Smooth muscle cell (in vitro differentiated cells): ENCODE measurements around the gene TIMM50. TPM values are rescaled to one million over a fixed set of nuclear protein-coding genes. Genes with fewer than 3 reads are reported as not detected.
"Not testable (repeated sequence)": the region's sequence is repeated elsewhere in the genome, so short reads cannot be mapped to it uniquely, and the experiment has no call there.

Experiments used
- DNase-seq: peaks from one replicate; lab custom pipeline; 2025; ENCODE audit not compliant: unreplicated experiment; lab: John Stamatoyannopoulos, UW
- H2AFZ ChIP-seq: fragments of 200-600 bp; sonication (generic); 2 replicates; pipeline ENCODE4 v1.6.0; 2016; ENCODE audit warnings: antibody characterized with exemption, low read depth, mild to moderate bottlenecking
- H3F3A ChIP-seq: fragments of 200-600 bp; sonication (generic); 2 replicates; pipeline ENCODE4 v1.6.0; 2017; ENCODE audit warnings: antibody characterized with exemption, low read depth
- H3K27ac ChIP-seq: fragments of 200-600 bp; sonication (generic); 2 replicates; pipeline ENCODE4 v1.5.1; 2016; ENCODE audit warnings: low read depth, mild to moderate bottlenecking
- H3K27me3 ChIP-seq: fragments of 200-600 bp; sonication (generic); 2 replicates; pipeline ENCODE4 v1.6.1; 2016; ENCODE audit warnings: low read depth, mild to moderate bottlenecking
- H3K36me3 ChIP-seq: fragments of 200-600 bp; sonication (generic); 2 replicates; pipeline ENCODE4 v1.5.1; 2016; ENCODE audit warnings: low read depth
- H3K4me1 ChIP-seq: fragments of 200-600 bp; sonication (generic); 2 replicates; pipeline ENCODE4 v1.5.1; 2016; ENCODE audit warnings: low read depth
- H3K4me2 ChIP-seq: fragments of 200-600 bp; sonication (generic); 2 replicates; pipeline ENCODE4 v1.6.0; 2016; ENCODE audit warnings: mild to moderate bottlenecking
- H3K4me3 ChIP-seq: fragments of 200-600 bp; sonication (generic); 2 replicates; pipeline ENCODE4 v1.5.1; 2016; ENCODE audit warnings: mild to moderate bottlenecking
- H3K79me2 ChIP-seq: fragments of 200-600 bp; sonication (generic); 2 replicates; pipeline ENCODE4 v1.6.0; 2016; ENCODE audit warnings: low read depth, mild to moderate bottlenecking
- H3K9ac ChIP-seq: fragments of 200-600 bp; sonication (generic); 2 replicates; pipeline ENCODE4 v1.6.0; 2016; ENCODE audit warnings: low read depth
- H3K9me3 ChIP-seq: fragments of 200-600 bp; sonication (generic); replicated peaks from 2 replicates; pipeline ENCODE4 v1.5.1; 2016; ENCODE audit warnings: low read depth
- H4K20me1 ChIP-seq: fragments of 200-600 bp; sonication (generic); 2 replicates; pipeline ENCODE4 v1.6.0; 2016; ENCODE audit warnings: low read depth
- WGBS: methylation state at CpG from one replicate; pipeline ENCODE4 v1.1.7; 2016; ENCODE audit warnings: low lambda C conversion rate; 5-methylcytosine and 5-hydroxymethylcytosine counted together
- polyA plus RNA-seq: library from polyadenylated mRNA; unstranded; fragments of >200 nt; fragmentation: Nextera tagmentation; extraction: Ambion mirVana; gene quantifications from 2 replicates; pipeline ENCODE4 v1.2.1, GENCODE V29; 2016
- total RNA-seq: library from RNA; depleted of rRNA; stranded (reverse); fragments of >200 nt; gene quantifications from 2 replicates; pipeline ENCODE4 v1.2.3, GENCODE V29; 2014
- TF ChIP-seq, protein P1 (sequence below): fragments of 200-600 bp; sonication (generic); IDR thresholded peaks from 2 replicates; pipeline ENCODE4 v1.5.1; 2017; ENCODE audit warnings: borderline replicate concordance, mild to moderate bottlenecking, antibody characterized with exemption; ENCODE audit not compliant: insufficient read depth, poor library complexity, severe bottlenecking

Gene TIMM50
- total and polyA plus RNA-seq, 2 experiments from 2014 or later: 66.1 to 108 TPM

DNA sequence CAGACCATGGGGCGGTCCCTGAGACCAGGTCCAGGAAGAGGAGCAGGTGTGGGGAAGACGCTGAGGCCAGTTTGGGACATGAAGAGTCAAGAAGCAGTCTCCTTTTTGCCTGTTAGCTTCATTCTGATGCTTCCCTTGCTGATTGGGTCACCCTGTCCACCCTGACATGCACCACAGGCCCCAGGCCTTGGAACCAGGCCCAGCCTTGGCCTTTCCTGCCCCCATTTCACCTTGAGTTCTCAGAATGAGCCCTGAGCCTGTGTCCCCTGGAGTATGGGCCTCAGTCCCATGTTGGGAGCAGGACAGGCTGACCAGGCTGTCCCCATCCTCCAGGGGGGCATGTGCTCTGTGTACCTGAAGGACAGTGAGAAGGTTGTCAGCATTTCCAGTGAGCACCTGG lies 4.9 kb upstream of the TIMM50 start:
- no peak overlapping the region for H3K9ac ChIP-seq
- 100% methylated on average over 2 of the region's 2 CpGs for WGBS
- peaks cover 12% of the 10 kb centered on the region for H4K20me1 ChIP-seq
- H3F3A ChIP-seq: peaks cover 9% of the 10 kb centered on the region
- TF ChIP-seq, protein P1, sequence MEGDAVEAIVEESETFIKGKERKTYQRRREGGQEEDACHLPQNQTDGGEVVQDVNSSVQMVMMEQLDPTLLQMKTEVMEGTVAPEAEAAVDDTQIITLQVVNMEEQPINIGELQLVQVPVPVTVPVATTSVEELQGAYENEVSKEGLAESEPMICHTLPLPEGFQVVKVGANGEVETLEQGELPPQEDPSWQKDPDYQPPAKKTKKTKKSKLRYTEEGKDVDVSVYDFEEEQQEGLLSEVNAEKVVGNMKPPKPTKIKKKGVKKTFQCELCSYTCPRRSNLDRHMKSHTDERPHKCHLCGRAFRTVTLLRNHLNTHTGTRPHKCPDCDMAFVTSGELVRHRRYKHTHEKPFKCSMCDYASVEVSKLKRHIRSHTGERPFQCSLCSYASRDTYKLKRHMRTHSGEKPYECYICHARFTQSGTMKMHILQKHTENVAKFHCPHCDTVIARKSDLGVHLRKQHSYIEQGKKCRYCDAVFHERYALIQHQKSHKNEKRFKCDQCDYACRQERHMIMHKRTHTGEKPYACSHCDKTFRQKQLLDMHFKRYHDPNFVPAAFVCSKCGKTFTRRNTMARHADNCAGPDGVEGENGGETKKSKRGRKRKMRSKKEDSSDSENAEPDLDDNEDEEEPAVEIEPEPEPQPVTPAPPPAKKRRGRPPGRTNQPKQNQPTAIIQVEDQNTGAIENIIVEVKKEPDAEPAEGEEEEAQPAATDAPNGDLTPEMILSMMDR: no peak
- no peak for DNase-seq
- no peak overlapping the region for H2AFZ ChIP-seq
- peaks cover 7% of the 10 kb centered on the region for H3K4me1 ChIP-seq
- peaks cover under 1% of the 10 kb centered on the region for H3K79me2 ChIP-seq
- H3K36me3 ChIP-seq: no peaks in the 10 kb centered on the region
- H3K4me2 ChIP-seq: no peak overlapping the region
- H3K4me3 ChIP-seq: no peak overlapping the region
- H3K9me3 ChIP-seq: no peaks in the 10 kb centered on the region
- no peaks in the 10 kb centered on the region for H3K27me3 ChIP-seq
- H3K27ac ChIP-seq: no peak overlapping the region

DNA sequence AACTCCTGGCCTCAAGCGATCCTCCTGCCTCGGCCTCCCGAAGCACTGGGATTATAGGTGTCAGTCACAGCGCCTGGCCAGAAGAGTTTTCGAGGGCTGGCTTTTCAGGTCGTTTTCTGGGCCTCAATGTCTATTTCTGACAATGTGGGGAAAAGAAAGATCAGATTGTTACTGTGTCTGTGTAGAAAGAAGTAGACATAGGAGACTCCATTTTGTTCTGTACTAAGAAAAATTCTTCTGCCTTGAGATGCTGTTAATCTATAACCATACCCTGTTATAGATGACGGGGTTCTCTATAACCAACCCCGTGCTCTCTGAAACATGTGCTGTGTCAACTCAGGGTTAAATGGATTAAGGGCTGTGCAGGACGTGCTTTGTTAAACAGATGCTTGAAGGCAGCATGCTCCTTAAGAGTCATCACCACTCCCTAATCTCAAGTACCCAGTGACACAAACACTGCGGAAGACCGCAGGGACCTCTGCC lies 1.3 kb upstream of the TIMM50 start:
- not testable (repeated sequence) for H3K9me3 ChIP-seq, H3F3A ChIP-seq, H3K27me3 ChIP-seq, DNase-seq, H3K36me3 ChIP-seq, H3K9ac ChIP-seq, H2AFZ ChIP-seq, H3K4me3 ChIP-seq, H4K20me1 ChIP-seq
- WGBS: 69% methylated on average over 11 of the region's 11 CpGs
- Histone ChIP-seq H3K4me2 (peak overlapping the region; percentile 94), H3K79me2 (peaks cover 18% of the 10 kb centered on the region), H3K4me1 (peaks cover 14% of the 10 kb centered on the region), H3K27ac (peak overlapping the region; percentile 79)

DNA sequence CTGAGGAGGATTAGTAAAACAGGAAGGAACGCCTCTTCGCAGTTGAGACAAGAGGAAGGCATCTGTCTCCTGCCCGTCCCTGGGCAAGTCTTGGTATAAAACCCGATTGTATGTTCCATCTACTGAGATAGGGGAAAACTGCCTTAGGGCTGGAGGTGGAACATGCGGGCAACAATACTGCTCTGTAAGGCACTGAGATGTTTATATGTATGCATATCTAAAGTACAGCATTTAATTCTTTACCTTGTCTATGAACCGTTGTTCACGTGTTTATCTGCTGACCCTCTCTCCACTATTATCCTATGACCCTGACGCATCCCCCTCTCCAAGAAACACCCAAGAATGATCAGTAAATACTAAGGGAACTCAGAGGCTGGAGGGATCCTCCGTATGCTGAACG lies 722 bp upstream of the TIMM50 start:
- Histone ChIP-seq H3K4me2 (peak overlapping the region; percentile 94), H3K9ac (peak overlapping the region; percentile 96), H3K27ac (peak overlapping the region; percentile 79), H3K79me2 (peaks cover 18% of the 10 kb centered on the region), H2AFZ (no peak overlapping the region), H3K36me3 (no peaks in the 10 kb centered on the region), H3K9me3 (no peaks in the 10 kb centered on the region), H3K4me1 (peaks cover 14% of the 10 kb centered on the region), H3K4me3 (peak overlapping the region; percentile 81), H3K27me3 (no peaks in the 10 kb centered on the region), H3F3A (peaks cover 4% of the 10 kb centered on the region), H4K20me1 (no peaks in the 10 kb centered on the region)
- TF ChIP-seq, protein P1: no peak
- no peak for DNase-seq
- WGBS: 57% methylated on average over 10 of the region's 10 CpGs

DNA sequence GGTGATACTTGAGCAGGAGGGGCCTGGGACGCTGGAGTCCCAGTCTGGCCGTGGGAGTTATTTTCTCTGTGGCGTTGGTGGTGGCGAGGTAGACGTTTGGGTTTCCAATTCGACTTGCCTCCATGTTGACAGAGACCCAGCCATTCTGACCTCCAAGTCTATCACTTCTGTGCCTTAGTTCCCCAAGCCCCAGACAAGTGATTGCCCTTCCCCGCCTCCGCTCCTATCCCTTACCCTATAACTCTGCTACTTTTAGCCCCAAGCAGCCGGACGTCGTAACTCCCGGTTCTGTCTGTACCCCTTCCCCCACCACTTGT lies 549 bp downstream of the TIMM50 start:
- DNase-seq: no peak
- TF ChIP-seq, protein P1: no peak
- Histone ChIP-seq H3K79me2 (peaks cover 18% of the 10 kb centered on the region), H3K27ac (peak overlapping the region; percentile 79), H4K20me1 (no peaks in the 10 kb centered on the region), H3K9ac (peak overlapping the region; percentile 96), H3K36me3 (no peaks in the 10 kb centered on the region), H3K4me3 (peak overlapping the region; percentile 81), H3K4me1 (peaks cover 14% of the 10 kb centered on the region), H3K27me3 (no peaks in the 10 kb centered on the region), H3K9me3 (no peaks in the 10 kb centered on the region), H3F3A (peaks cover 4% of the 10 kb centered on the region), H3K4me2 (peak overlapping the region; percentile 94), H2AFZ (peak overlapping the region; percentile 69)
- 5% methylated on average over 11 of the region's 12 CpGs for WGBS
